GM21786 (cell line): ENCODE results near the gene DHX35.
"Not testable (repeated sequence)": the region's sequence is repeated elsewhere in the genome, so short reads cannot be mapped to it uniquely, and the experiment has no call there.

Experiments
- ATAC-seq: cut with Tn5 transposase; IDR thresholded peaks from one replicate; pipeline ENCODE4 v1.9.1; 2021; ENCODE audit not compliant: unreplicated experiment

Gene DHX35

GRCh38 chr20:38940644-38941043 lies 21.5 kb upstream of the DHX35 start:
- no peak for ATAC-seq

- no peak for ATAC-seq
Observed at GRCh38 chr20:38941726-38942389, 20.3 kb upstream of the DHX35 start.

- ATAC-seq, result no peak
Observed at GRCh38 chr20:38945012-38945411, 17.1 kb upstream of the DHX35 start.

DNA sequence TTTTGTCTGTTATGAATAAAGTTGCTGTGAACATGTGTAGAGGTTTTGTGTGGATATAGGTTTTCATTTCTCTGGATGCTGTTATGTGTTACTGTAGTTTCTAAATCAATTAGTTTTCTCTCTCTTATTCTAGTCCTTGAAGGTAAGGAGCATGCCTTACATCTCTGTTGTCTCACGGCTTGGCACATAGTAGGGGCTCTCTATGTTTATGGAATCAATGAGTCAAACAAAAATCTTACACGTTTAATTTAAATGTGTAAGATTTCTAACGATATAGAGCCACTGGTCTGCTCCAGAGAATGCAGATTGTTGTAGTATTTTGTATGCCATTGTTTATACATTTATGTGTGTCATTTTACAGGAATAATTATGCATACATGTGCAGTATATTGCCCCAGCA lies 15.3 kb upstream of the DHX35 start:
- ATAC-seq, result no peak

DNA sequence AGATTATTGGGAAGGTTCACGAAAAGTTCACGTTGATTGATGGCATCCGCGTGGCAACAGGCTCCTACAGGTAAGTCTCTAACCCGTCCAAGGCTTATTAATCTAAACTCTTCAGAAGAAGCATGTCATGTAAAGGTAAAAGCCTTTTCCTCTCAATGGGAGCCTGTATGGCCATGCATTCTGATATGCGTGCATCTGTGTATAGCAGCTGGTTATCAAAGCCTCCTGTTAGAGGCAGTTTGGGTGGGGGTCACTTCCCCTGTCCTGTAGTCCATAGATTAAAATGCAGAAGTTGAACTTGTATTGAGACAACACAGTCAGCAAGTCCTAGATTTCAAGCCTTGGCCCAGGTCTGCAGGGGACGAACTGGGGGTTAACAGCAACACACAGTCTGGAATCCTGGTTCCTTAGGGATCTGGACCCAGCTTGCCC lies 14.2 kb upstream of the DHX35 start:
- no peak for ATAC-seq

- no peak for ATAC-seq
Observed at GRCh38 chr20:38950254-38950653, 11.9 kb upstream of the DHX35 start.

GRCh38 chr20:38951611-38952010 lies 10.5 kb upstream of the DHX35 start:
- no peak for ATAC-seq

- ATAC-seq, result no peak
Observed at GRCh38 chr20:38952153-38952552, 10.0 kb upstream of the DHX35 start.

DNA sequence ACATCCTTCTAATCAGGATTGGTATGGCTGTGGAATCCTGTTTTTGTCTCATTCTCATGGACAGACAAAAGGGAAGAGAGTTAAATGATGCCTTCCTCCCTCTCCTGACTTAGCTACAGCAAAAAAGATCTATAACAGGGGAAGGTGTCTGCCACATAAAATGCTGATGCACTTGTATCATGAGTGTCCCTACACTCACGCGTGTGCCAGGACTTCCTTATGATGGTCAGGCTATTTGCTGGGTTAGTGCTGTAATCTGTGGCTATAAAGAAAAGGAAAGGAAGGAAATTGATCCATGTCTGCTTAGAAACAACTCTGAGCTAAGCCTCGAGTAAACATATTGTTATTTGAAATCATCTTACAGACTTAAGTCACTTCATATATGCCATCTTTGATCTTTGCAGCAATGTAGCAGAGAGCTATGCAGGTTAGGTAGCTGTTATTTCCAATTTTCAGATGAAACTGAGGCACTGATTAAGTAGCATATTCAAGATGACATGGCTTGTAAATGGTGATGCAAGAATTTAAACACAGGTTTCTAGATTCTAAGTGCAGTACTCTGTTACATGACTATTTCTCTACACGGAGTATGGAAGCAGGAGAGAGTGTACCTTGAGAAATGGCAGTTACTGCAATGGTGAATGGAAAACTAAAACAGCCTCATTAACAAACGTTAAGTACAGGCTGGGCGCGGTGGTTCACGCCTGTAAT lies 8.4 kb upstream of the DHX35 start:
- ATAC-seq, result no peak

DNA sequence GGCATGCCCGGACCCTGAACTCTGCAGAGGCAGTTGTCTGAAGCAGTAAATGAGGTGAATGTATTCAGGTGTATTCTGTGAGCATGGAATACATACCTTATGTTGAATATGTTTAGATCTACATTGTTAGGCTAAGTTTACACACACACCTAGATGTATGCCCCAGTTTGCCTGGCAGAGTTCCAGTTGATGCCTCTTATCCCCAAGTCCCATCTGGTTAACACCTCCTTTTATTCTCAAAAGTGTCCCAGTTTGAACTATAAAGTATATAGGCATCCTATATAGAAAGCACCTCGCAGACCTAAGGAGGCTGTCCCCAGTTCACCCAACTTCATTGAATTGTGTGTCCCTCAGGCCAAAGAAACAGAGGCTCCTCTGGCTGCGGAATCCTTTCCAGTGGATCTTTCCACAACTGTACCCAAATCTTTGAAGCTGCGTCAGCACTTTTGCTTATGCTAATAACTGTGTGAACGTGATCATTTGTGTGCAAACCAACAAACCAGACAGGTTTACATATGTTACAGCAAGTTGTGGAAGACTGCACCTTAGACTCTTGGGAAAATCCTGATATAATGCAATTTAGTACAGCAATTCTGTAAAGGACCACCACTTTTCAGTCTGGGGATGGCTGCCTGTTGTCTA lies 4.8 kb upstream of the DHX35 start:
- ATAC-seq, result no peak

DNA sequence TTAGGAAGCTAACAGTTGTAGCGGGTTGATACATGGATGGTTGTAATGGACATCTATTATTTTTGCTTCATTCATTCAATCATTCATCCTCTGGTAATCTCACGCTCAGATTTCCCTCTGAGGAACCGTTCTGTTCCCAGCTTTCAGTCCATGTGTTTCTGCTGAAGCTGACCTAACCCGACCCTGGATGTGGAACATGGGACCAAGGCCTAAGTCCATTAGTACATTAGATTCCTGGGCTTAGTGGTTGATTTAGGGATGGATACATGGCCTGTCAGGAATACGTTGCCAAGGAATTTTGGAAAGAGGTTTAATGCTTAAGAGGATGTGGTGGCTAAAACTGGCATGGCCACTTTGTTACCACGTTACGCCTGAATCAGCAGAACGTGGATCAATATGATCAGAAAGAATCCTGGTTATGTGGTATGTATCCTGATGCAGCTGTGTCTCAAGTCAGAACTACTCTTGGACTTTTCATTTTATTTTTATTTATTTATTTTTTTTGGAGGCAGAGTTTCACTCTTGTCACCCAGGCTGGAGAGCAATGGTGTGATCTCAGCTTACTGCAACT lies 4.1 kb upstream of the DHX35 start:
- no peak for ATAC-seq

- ATAC-seq, result not testable (repeated sequence)
Observed at GRCh38 chr20:38960187-38960687, 1.9 kb upstream of the DHX35 start.

DNA sequence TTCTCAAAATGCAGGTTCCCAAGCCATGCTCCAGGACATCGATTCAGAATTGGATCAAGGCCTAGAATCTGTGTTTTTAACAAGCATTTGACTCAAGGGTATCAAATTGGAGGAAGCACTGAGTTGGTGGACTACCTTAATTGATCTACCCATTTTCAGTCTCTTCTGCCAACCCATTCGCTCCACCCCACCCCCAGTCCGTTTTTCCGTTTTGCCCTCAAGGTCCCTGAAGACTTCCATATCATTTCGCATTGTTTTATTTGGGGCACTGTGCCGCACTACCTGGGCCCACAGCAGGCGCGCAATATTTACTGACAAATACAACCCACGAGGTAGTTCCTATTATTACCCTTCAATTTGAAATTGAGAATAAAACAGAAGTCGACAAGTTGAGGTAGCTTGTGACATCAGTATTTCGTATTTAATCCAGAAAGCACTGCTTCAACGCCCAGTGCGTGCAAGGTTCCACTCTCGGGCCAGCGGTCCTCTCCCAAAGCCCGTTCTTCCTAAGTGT lies 557 bp upstream of the DHX35 start:
- ATAC-seq, result no peak

- ATAC-seq, result no peak
Observed at GRCh38 chr20:38962928-38963401, 821 bp downstream of the DHX35 start.

DNA sequence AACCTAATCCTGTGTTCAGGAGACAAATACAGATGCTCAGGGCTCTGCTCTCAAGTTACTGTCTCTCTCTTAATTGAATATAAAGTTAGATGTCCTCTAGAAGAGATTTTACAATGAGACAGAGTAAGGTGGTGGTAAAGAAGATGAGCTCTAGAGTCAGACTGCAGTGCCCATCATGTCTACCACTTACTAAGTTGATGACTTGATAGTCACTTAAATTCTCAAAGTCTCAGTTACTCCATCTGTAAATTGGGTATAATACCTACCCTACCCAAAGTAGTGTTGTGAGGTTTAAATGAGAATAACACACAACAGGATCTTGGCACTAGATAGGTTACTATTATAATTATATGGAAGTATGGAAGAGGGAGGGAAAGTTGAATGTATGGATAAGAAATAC lies 1.6 kb downstream of the DHX35 start:
- ATAC-seq, result no peak

DNA sequence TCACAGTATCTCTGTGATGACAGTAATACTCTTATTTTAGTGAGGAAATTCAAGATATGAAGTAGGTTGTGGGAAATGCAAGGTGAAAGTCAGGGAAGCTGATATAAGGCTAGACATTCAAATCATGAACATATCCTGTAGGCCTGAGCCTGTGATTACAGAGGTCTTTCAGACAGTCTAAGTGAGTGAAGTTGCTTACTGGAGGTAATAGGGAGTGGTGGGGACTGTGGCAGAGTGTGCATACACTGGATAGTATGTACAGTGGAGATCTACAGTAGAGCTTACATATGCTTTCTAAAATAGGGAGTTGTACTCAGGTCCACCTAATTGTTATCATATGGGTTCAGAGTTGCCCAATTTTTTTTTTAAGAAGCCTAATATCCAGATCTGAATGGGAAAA lies 3.1 kb downstream of the DHX35 start:
- ATAC-seq, result no peak

GRCh38 chr20:38968090-38968489 lies 5.9 kb downstream of the DHX35 start:
- no peak for ATAC-seq

DNA sequence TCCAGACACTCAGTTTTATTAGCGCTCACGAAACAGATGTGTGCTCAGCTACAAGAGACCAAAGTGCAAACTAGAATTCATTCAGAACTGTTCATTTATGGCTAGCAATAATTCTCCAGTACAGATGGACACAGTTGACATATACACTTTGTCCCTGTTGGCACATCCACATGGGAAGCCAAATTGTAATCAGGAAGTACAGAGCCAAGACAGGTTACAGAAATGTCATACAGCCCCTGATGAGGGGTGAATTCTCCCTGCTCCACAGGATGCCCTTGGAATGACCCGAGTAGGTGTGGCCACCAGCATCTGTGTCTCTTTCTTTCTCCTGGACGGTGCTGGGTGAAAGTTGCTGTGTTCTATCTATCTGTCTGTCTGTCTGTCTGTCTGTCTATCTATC lies 7.6 kb downstream of the DHX35 start:
- ATAC-seq, result no peak

DNA sequence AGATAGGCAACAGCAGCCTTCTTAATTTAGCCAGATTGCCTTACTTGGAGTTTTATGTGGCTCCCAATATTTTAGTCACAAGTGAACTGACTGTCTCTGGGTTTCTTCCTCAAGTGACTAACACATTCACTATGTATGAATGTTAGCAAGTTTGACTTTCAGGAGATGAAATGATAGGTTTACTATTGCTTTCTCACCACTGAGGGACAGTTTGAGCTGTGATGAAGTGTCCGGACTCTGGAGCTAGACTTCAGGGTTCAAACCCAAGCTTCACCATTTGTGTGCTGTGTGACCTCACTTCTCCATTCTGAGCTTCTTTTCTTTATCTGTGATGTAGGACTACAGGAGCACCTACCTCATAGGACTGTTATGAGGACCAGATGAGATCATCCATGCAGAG lies 8.2 kb downstream of the DHX35 start:
- ATAC-seq, result no peak

DNA sequence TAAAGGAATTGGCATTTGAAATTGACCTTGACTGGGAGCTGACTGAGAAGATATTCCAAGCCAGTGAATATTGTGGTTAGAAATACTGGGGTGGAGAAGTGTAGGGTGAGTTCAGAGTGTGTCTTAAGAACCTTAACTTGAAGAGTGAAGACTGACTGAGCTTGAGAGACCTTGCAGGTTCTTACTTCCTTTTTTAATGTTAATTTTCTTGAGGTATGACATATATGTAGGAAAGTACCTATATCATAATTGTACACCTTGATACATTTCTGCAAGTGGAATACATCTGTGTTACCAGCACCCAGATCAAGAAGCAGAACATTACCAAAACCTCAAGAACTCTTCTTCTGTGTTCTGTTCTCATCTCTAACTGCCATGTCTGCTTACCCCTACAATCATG lies 11.0 kb downstream of the DHX35 start:
- no peak for ATAC-seq

DNA sequence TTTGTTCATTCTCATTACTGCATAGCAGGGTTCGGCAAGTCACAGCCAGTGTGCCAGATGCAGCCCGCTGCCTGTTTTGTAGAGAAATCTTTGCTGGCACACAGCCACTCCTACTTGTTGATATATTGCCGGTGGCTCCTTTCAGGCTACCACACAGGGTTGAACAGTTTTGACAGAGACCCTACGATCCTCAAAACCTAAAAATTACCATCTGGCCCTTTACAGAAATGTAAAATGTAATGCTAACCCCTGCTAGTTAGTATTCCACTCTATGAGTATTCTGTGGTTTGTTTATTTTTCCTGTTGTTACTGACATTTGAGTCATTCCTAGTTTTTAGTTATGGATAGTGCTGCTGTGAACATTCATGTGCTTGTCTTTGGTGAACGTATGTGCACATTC lies 11.5 kb downstream of the DHX35 start:
- ATAC-seq, result no peak
